Ovary (tissue), 3 donors: ENCODE data around the gene GTF2A2.

Experiments used
- CTCF ChIP-seq, 3 donors: fragments of 450-650 bp in 2 of 3; fragments of 200-600 bp in 1 of 3; IDR thresholded peaks; one replicate each; pipeline versions ENCODE4 v1.5.1 to v1.8.0; 2016 to 2022; ENCODE audit warnings: antibody characterized with exemption in 3 of 3, mild to moderate bottlenecking in 1 of 3
- EP300 ChIP-seq: sonication (generic); formaldehyde crosslinking; IDR thresholded peaks from one replicate; pipeline ENCODE4 v1.6.1; 2017; ENCODE audit warnings: antibody characterized with exemption
- POLR2A ChIP-seq: fragments of 450-650 bp; IDR thresholded peaks from one replicate; pipeline ENCODE4 v1.6.1; 2017; ENCODE audit warnings: antibody characterized with exemption, mild to moderate bottlenecking, moderate library complexity
- donor health status: DM: no; HTN: no; CAD: no.

GRCh38 chr15:59614153-59614552 lies 43.2 kb downstream of the GTF2A2 start:
- TF ChIP-seq CTCF (IDR thresholded peaks at IDR 0.05): no peak
- TF ChIP-seq POLR2A: no peak
- TF ChIP-seq EP300: no peak
